KOPT-K1 (cell line): ENCODE measurements around the gene CEP55.
"Not testable (repeated sequence)": the region's sequence is repeated elsewhere in the genome, so short reads cannot be mapped to it uniquely, and the experiment has no call there.

ENCODE experiments used
- H3K27ac ChIP-seq: fragments of 200-600 bp; sonication (generic); 2 replicates; pipeline ENCODE4 v1.5.1; 2016; ENCODE audit warnings: antibody characterized with exemption, mild to moderate bottlenecking, low read depth, low read length; ENCODE audit not compliant: poor library complexity, severe bottlenecking
- H3K36me3 ChIP-seq: fragments of 200-600 bp; sonication (generic); 2 replicates; pipeline ENCODE4 v1.5.1; 2017; ENCODE audit warnings: antibody characterized with exemption, mild to moderate bottlenecking, low read length, moderate library complexity; ENCODE audit not compliant: insufficient read depth
- H3K9me3 ChIP-seq: fragments of 200-600 bp; sonication (generic); 2 replicates; pipeline ENCODE4 v1.5.1; 2017; ENCODE audit warnings: antibody characterized with exemption, low read length, mild to moderate bottlenecking; ENCODE audit not compliant: insufficient read depth, poor library complexity, severe bottlenecking

Gene CEP55

DNA sequence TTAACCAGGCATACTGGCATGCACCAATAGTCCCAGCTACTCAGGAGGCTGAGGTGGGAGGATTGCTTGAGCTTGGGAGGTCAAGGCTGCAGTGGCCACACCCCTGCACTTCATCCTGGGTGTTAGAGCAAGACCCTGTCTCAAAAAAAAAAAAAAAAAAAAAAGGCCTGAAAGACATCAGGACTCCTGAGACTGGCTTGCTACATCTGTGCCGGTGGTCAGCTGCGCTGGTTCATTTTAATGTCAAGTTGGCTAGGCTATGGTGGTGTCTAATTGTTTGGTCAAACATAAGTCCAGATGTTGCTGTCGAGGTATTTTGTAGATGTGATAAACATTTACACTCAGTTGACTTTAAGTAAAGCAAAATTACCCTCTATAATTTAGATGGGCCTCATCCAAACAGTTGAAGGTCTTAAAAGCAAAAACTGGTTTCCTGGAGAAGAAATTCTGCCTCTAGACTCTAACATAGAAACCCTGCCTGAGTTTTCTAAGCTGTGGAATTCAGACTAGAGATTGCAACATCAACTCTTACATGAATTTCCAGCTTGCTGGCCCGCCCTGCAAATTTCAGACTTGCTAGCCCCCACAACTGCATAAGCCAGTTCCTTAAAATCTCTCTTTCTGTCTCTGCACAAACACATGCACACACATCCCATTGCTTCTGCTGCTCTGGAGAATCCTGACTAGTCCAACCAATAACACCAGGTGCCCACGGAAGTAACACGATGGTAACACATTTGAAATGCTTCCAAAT lies 32.5 kb upstream of the CEP55 start:
- Histone ChIP-seq H3K9me3 (no peaks in the 10 kb centered on the region), H3K36me3 (no peaks in the 10 kb centered on the region), H3K27ac (no peak overlapping the region)

DNA sequence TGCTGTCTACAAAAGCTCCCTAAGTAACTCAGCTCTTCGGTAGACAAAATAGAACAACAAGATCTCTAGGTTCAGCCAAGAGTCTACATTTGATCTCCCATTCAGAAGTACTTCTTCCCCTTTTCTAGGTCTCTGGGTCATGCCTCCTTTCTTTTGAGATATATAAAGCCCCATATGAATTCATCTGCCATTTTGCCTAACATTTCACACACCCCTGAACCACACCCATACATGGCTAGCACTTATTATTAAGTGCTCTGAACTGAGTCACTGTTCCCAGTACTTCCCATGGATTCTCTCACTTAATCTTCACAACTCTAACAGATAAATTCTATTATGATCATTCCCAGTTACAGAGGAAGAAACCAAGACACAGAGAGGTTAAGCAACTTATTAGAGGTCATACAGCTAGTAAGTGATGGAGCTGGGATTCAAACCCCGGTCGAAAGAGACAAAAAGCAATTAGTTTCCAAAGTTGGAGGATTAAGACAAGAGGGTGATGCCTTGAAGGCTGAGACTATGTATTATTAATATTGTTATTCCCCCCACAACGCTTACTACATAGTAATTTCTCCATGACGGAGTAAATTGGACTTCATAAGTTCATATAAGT lies 31.5 kb upstream of the CEP55 start:
- H3K36me3 ChIP-seq, result no peaks in the 10 kb centered on the region
- H3K9me3 ChIP-seq, result no peaks in the 10 kb centered on the region
- no peak overlapping the region for H3K27ac ChIP-seq

DNA sequence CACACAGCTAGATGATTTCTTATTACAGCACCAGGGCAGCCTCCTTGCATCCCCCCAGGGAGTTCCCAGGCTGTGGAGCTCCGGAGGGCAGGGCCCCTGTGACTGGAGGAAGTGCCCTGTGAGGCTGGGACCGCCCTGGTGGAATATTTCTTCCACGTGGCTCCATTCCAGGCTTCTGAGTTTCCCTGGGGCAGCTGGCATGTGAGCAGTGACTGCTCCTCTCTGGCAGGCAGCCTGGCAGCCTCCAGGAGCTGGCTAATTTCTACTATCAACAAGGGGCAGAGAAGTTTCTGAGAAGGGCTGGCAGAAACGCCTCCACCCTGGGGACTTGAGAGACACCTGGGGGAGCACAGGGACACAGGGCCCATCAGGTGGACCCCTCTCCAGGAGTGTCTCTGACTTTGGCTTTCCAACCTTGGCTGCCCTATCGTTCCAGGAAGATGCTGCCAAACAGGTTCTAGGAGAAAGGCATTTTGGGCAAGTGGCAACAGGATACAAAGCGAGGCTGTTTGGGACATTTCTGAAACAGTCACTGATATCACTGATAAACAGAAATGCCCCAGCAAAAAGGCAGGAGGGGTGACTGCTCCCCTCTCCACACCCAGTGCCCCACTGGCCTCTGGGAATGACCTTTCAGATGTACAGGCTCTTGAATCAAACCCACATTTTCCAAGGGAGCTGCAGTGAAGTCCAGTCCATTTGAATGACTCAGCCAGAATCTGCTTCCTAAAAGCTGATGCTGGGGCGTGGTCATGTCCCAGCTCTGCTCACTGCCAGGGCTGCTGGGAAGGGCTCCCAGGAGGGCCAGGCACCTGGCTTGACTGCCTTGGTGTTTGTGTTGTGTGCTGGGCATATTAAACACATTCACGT lies 30.4 kb upstream of the CEP55 start:
- no peaks in the 10 kb centered on the region for H3K36me3 ChIP-seq
- no peak overlapping the region for H3K27ac ChIP-seq
- no peaks in the 10 kb centered on the region for H3K9me3 ChIP-seq

DNA sequence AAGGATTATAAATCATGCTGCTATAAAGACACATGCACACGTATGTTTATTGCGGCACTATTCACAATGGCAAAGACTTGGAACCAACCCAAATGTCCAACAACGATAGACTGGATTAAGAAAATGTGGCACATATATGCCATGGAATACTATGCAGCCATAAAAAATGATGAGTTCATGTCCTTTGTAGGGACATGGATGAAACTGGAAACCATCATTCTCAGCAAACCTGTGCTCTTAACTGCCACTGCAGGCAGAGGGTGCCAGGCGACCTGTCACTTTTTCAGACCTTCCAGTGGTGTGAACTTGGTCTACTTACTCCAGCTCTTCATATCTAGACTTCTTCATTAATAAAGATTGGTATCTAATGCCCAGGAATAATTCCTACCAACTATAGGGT lies 28.8 kb upstream of the CEP55 start:
- not testable (repeated sequence) for H3K27ac ChIP-seq, H3K36me3 ChIP-seq, H3K9me3 ChIP-seq

DNA sequence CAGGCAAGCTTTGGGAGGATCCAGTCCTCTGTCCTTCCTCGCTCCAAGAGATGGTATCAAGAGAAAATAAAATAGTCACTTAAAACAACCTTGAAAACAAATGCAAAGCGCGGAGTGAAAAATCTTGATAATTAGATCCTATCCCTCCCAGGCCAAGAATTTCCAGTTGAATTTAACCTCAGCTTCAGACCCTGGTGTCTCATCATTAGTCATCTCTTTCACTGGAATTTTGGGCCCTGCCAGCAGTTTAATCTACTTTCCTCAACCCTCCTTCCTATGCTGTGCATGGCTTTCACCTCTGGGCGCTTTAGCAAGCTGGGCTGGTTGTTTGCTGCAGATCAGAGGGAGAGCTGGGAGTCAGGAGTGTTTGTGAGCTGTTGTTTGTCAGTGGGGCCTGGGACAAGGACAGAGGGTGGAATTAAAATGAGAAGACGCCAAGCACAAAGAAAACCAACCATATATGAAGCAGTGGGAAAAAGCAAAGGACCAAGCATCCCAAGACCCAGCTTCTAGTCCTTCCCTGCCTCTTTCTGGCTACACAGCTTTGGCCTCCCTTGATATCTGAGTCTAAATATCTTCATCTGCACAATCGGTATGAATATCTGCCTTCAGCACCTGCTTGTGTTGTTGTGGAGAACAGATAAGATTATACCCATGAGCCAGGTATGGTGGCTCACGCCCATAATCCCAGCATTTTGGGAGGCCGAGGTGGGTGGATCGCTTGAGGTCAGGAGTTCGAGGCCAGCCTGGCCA lies 27.8 kb upstream of the CEP55 start:
- Histone ChIP-seq H3K36me3 (no peaks in the 10 kb centered on the region), H3K27ac (no peak overlapping the region), H3K9me3 (no peaks in the 10 kb centered on the region)

DNA sequence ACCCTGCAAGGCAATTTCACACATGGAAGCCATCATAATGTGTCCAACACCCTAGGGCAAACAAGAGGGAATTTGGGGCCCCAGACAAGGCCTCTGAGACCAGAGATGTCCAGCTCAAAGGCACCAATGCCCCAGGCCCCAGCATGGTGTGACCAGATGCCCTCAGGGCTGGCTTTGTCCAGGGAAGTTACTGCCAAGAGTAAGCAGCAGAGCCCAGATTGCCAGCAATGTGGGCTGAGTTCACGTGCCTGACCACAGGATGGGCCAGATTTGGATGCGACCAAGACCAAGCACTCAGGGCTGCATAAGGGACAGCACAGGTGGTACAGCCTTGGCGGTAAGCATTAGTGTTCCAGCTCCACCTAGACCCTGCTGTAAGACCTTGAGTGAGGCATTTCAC lies 27.0 kb upstream of the CEP55 start:
- H3K27ac ChIP-seq, result no peak overlapping the region
- no peaks in the 10 kb centered on the region for H3K36me3 ChIP-seq
- H3K9me3 ChIP-seq, result no peaks in the 10 kb centered on the region

DNA sequence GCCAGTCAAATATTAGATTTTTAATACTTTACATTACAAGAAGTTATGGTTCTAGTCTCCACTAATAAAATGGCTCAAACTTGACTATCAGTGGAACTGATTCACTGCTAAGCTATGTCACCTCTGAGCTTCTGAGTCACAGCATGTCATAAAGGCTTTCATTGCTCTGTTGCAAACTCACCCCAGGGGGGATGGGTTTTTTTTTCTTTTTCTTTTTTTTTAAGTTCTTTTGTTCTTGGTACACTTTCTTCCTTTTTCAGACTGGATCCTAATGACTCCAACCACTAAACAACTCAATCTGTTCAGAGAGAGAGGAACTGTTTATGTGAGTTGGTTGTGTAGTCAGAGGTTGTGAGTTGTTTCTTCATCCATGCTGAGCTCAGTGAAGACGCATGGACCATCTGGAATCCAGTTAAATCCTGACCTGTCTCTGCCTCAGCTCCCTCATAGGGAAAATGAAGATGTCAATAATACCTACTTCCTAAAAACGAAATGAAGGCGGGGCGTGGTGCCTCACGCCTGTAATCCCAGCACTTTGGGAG lies 25.2 kb upstream of the CEP55 start:
- no peaks in the 10 kb centered on the region for H3K36me3 ChIP-seq

DNA sequence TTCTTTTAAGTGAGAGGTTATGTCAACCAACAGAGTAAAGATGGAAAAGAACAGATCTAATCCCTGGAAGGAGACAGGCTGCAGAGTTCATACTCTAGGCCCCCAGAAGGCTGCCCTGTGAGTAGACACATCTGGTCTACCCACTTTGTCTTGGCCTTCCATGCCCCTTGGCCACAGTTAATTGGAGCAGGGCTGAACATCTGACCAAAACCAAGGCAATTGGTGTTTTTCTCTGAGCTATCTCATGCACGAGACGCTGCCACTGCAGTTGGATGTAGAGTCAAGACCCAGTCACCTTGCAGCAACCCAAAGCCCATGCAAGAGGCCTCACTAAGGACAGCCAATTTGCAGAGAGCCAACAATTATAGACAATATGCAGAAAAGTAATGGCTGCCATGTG lies 23.3 kb upstream of the CEP55 start:
- no peak overlapping the region for H3K27ac ChIP-seq
- no peaks in the 10 kb centered on the region for H3K36me3 ChIP-seq
- H3K9me3 ChIP-seq, result no peaks in the 10 kb centered on the region

More for the DNA sequence above, 25.2 kb upstream of the CEP55 start:
- Histone ChIP-seq H3K9me3 (no peaks in the 10 kb centered on the region), H3K27ac (no peak overlapping the region)

DNA sequence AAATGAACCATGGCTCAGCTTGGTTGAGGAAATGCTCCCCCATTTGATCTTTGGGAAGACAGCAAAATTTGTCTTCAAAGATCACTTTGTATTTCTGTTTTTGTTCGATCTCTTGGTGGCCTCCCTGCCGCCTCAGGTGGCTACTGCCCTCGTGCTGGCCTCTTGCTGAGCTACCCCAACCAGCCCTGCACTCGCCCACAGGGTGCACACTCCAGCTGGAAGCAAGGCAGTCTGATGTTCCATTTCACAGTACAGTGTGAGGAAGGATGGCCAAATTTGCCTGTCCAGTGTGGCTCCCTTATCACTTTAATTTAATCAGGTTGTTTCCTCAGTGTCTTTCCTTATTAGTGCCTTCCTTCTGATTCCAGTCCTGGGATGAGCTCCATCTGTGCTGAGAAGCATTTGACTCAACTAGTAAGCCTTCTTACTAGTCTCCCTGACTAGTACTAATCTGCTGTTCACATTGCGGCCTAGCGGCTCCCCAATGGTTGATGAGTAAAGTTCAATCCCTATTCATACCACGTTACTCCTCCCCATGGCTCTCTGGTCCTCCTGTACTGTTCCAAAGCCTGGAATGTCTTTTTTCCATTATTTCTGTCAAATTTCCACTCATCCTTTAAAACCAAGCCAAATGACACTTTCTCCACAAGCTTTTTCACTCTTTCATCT lies 22.5 kb upstream of the CEP55 start:
- Histone ChIP-seq H3K9me3 (no peaks in the 10 kb centered on the region), H3K27ac (no peak overlapping the region), H3K36me3 (no peaks in the 10 kb centered on the region)

DNA sequence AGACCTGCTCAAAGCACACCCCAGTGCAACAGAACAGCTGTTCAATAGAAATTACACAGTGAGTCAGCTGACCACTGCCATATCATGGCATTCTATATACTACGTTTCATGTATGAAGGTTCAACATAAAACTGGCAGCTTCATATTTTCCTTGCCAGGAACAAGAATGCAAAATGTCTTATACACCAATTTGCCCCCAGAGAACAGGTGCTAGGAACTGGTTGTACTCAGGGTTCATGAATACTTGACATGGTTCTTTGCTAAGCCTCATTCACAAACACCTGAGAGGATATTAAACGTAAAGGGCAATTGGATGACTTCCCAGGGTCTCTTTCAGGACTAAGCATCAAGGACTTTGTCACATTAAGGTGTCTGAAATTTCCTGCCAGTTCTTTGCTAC lies 21.2 kb upstream of the CEP55 start:
- no peaks in the 10 kb centered on the region for H3K36me3 ChIP-seq
- H3K9me3 ChIP-seq, result no peaks in the 10 kb centered on the region
- H3K27ac ChIP-seq, result no peak overlapping the region

DNA sequence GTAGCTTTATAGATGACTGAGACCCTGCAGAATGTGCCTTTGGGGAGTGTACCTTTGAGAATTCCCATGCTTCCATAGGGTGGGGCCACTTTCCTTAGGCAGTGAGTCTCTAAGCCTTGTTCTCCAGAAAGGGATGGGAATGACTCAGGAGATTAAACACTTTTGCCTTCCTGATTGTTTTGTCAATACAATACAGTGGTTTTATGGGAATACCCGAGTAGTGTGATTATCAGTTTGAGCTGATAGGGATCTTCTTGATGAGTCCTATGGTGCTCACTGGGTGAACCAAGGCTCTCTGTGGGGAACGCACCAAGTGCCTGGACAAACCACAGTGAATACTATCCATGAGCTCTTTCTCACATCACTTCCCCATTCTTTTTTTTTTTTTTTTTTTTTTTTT lies 20.5 kb upstream of the CEP55 start:
- H3K9me3 ChIP-seq, result no peaks in the 10 kb centered on the region

DNA sequence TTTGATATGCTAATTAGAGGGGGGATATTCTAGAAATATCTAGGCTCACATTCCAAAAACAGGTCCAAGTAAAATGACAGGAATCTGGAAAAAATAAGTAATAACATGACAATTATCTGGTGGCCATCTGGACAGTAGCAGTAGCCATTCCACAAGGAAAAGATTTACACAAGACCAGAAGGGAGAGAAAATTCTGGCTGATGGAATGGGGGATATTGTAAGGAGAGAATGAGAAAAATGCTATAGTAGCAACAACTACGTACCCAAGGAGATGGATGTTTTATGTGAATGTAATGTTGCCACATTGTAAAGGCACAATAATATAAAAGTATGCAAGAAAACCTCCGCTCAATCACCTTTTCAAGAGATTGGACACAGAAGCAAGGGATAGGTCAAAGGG lies 19.7 kb upstream of the CEP55 start:
- no peaks in the 10 kb centered on the region for H3K36me3 ChIP-seq
- H3K27ac ChIP-seq, result no peak overlapping the region
- no peaks in the 10 kb centered on the region for H3K9me3 ChIP-seq

More for the DNA sequence above, 20.5 kb upstream of the CEP55 start:
- H3K27ac ChIP-seq, result no peak overlapping the region
- H3K36me3 ChIP-seq, result no peaks in the 10 kb centered on the region

DNA sequence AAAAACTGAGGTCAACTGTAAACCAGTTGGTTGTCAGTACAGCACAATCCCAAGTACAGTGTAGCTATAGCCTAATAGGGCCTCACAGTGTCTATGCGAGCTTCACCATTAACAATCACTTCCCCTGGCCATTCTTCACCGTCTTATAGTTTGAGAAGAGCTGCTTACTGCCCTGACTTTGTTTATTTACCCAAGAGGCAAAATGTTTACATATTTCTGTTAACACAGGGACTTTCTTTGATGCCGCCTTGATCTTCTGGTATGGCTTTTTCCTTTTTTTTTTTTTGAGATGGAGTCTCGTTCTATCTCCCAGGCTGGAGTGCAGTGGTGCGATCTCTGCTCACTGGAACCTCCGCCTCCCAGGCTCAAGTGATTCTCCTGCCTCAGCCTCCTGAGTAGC lies 17.5 kb upstream of the CEP55 start:
- H3K27ac ChIP-seq, result no peak overlapping the region
- H3K9me3 ChIP-seq, result no peaks in the 10 kb centered on the region
- H3K36me3 ChIP-seq, result no peaks in the 10 kb centered on the region

DNA sequence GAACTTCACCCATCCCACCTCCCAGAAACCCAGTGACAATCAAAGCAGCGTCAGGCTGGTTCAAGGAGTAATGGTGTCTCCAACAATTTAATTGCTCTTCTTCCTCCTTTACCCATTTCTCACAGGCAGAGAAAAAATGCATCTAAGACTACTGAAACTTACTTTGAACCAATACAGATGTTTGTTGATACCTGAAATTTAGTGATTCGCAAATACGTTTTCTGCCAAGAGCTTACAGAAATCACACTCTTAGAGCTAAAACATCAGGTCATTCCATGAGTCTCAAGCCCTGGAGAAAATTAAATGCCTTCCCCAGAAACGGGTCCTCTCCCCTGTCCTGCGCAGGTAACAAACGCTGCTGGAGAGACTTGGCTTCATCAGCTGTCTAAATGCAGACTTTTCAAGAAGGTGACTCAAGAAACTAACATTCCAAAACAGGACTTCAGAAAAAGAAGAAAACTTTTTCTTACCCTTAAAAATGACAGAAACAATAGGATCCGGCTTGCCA lies 14.7 kb upstream of the CEP55 start:
- H3K9me3 ChIP-seq, result no peaks in the 10 kb centered on the region
- no peaks in the 10 kb centered on the region for H3K36me3 ChIP-seq
- H3K27ac ChIP-seq, result no peak overlapping the region
